ENCODE results near the gene ACP2. TPM values are rescaled to one million over a fixed set of nuclear protein-coding genes. Genes with fewer than 3 reads are reported as not detected.

The ACP2 gene
- total and polyA plus RNA-seq, 3 donors from 2014 or later: 40.3 to 63.7 (median 61.3) TPM

DNA sequence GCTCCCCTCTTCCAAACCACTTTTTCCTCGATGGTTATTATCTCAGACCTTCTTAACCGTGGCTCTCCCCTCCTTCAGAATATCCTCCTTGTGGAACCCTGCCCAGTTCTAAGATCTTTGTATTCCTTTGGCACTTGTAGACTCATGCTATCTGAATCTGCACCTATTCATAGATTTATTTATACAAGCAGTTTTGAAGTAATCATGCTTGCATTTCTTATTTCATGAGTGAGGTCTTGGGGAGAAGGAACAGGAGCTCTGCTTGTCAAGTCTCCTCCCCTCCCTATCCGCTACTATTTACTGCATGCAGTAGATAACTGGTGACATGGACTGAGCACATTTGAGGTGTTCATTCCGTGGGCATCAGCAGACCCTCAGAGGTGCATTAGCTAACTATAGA, 15.9 kb upstream of the ACP2 start:
- no peaks in the 10 kb centered on the region for H3K36me3 ChIP-seq (ENCODE audit: low read depth, missing control alignments)
- TF ChIP-seq, protein P1, sequence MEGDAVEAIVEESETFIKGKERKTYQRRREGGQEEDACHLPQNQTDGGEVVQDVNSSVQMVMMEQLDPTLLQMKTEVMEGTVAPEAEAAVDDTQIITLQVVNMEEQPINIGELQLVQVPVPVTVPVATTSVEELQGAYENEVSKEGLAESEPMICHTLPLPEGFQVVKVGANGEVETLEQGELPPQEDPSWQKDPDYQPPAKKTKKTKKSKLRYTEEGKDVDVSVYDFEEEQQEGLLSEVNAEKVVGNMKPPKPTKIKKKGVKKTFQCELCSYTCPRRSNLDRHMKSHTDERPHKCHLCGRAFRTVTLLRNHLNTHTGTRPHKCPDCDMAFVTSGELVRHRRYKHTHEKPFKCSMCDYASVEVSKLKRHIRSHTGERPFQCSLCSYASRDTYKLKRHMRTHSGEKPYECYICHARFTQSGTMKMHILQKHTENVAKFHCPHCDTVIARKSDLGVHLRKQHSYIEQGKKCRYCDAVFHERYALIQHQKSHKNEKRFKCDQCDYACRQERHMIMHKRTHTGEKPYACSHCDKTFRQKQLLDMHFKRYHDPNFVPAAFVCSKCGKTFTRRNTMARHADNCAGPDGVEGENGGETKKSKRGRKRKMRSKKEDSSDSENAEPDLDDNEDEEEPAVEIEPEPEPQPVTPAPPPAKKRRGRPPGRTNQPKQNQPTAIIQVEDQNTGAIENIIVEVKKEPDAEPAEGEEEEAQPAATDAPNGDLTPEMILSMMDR (IDR thresholded peaks at IDR 0.05): no peak
- no peak for TF ChIP-seq POLR2A (IDR thresholded peaks at IDR 0.05)

DNA sequence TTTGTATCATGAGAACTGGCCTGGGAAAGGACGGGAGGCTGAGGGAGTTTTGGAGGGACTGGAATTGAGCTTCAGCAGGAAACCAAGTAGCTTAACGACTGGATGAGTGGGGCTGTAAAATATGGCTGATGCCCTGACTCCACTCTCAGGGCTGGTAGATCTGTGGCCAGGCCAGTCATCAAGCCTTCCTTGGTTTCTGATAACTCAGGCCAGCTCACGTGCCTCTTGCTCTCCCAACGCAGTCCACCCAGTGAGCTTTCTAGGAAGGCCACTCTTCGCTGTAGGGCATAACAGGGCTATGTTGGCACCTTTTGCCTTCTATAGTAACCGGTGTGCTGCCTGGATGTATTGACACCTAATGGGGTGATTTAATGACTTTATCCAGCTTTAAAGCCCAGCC, 15.5 kb upstream of the ACP2 start:
- intact Hi-C loops (cut with DNase I; ENCODE audit: low total_unique reads): loop anchor here (10.0 kb wide), 1 partner anchor 79 kb away; the partner anchor contains the start of gene PACSIN3
- WGBS, 2 donors: 86 to 90% methylated on average over 6 of the region's 6 CpGs

More for the DNA sequence above, 15.9 kb upstream of the ACP2 start:
- no peak for DNase-seq
- Histone ChIP-seq H3K4me3 (no peak overlapping the region), H3K27ac (no peak overlapping the region), H3K9me3 (no peaks in the 10 kb centered on the region), H3K27me3 (no peaks in the 10 kb centered on the region), H3K4me1 (peaks cover 15% of the 10 kb centered on the region)
- intact Hi-C loops (cut with DNase I; ENCODE audit: low total_unique reads): loop anchor here (10.0 kb wide), 1 partner anchor 80 kb away; the partner anchor contains the start of gene PACSIN3
- WGBS, 2 donors: 65 to 73% methylated on average over 4 of the region's 4 CpGs

DNA sequence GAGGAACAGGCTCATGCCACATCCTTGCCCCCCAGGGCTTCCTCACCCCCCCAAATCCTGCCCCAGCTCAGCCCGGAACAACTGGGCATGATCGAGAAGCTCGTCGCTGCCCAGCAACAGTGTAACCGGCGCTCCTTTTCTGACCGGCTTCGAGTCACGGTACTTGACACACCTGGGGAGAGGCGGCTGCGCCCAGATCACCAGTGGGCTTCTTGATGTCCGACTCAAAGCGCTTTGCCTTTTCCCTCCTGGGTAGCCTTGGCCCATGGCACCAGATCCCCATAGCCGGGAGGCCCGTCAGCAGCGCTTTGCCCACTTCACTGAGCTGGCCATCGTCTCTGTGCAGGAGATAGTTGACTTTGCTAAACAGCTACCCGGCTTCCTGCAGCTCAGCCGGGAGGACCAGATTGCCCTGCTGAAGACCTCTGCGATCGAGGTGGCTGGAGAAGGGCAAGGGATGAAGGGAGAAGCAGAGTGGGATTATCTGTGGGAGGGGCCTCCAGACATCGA, 12.7 kb upstream of the ACP2 start:
- TF ChIP-seq POLR2A (IDR thresholded peaks at IDR 0.05): no peak
- TF ChIP-seq, protein P1 (IDR thresholded peaks at IDR 0.05): no peak
- H3K9me3 ChIP-seq: no peaks in the 10 kb centered on the region
- no peak overlapping the region for H3K27ac ChIP-seq
- 91 to 93% methylated on average over 15 to 22 of the region's 22 CpGs for WGBS, 2 donors
- H3K4me3 ChIP-seq: no peak overlapping the region
- intact Hi-C loops (cut with DNase I; ENCODE audit: low total_unique reads): loop anchor here (10.0 kb wide), 1 partner anchor 77 kb away; the partner anchor contains the start of gene PACSIN3
- no peak for DNase-seq
- H3K36me3 ChIP-seq (ENCODE audit: low read depth, missing control alignments): no peaks in the 10 kb centered on the region
- no peaks in the 10 kb centered on the region for H3K27me3 ChIP-seq
- H3K4me1 ChIP-seq: peaks cover 24% of the 10 kb centered on the region

More for the DNA sequence above, 15.5 kb upstream of the ACP2 start:
- no peaks in the 10 kb centered on the region for H3K27me3 ChIP-seq
- H3K4me1 ChIP-seq: peaks cover 18% of the 10 kb centered on the region
- no peak overlapping the region for H3K27ac ChIP-seq
- no peak overlapping the region for H3K4me3 ChIP-seq
- TF ChIP-seq POLR2A (IDR thresholded peaks at IDR 0.05): no peak
- TF ChIP-seq, protein P1 (IDR thresholded peaks at IDR 0.05): no peak
- DNase-seq: no peak
- no peaks in the 10 kb centered on the region for H3K9me3 ChIP-seq
- H3K36me3 ChIP-seq (ENCODE audit: low read depth, missing control alignments): no peaks in the 10 kb centered on the region

DNA sequence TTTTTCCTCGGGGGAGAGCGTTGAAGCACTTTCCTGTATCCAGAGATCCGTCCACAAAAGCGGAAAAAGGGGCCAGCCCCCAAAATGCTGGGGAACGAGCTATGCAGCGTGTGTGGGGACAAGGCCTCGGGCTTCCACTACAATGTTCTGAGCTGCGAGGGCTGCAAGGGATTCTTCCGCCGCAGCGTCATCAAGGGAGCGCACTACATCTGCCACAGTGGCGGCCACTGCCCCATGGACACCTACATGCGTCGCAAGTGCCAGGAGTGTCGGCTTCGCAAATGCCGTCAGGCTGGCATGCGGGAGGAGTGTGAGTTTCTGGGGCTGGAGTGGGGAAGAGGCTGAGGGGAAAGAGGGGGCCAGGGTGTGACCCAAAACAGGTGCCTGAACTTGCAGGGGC, 11.8 kb upstream of the ACP2 start:
- intact Hi-C loops (cut with DNase I; ENCODE audit: low total_unique reads): loop anchor here (10.0 kb wide), 1 partner anchor 76 kb away; the partner anchor contains the start of gene PACSIN3
- no peak for TF ChIP-seq POLR2A (IDR thresholded peaks at IDR 0.05)
- TF ChIP-seq, protein P1 (IDR thresholded peaks at IDR 0.05): no peak
- H3K27me3 ChIP-seq: no peaks in the 10 kb centered on the region
- peaks cover 30% of the 10 kb centered on the region for H3K4me1 ChIP-seq
- 75 to 85% methylated on average over 14 to 19 of the region's 19 CpGs for WGBS, 2 donors
- DNase-seq: no peak
- no peak overlapping the region for H3K27ac ChIP-seq
- H3K36me3 ChIP-seq (ENCODE audit: low read depth, missing control alignments): no peaks in the 10 kb centered on the region
- H3K9me3 ChIP-seq: no peaks in the 10 kb centered on the region
- H3K4me3 ChIP-seq: no peak overlapping the region

All from testis (tissue), 3 donors.